H1 (cell line): ENCODE results near the gene LRP8. TPM values are rescaled to one million over a fixed set of nuclear protein-coding genes. Genes with fewer than 3 reads are reported as not detected.

Source experiments
- RFX5 ChIP-seq: IDR thresholded peaks from 2 replicates; pipeline ENCODE4 v1.6.1; 2011; ENCODE audit warnings: low read depth, low read length, improper control_type of control experiment, borderline replicate concordance
- SIX5 ChIP-seq: IDR thresholded peaks from 2 replicates; pipeline ENCODE4 v1.6.1; 2011; ENCODE audit warnings: mild to moderate bottlenecking, low read depth, low read length
- polyA plus RNA-seq, 7 experiments: library from polyadenylated mRNA; depleted of rRNA in 3 of 7; stranded (reverse) in 5 of 7; unstranded in 2 of 7; fragments of >200 nt in 5 of 7; fragments of 200-250 nt in 2 of 7; gene quantifications; 1 replicate in 5 of 7; 2 replicates in 1 of 7; 4 replicates in 1 of 7; pipeline versions ENCODE4 v1.2.1 to v1.2.3, GENCODE V29; 2011 to 2013; ENCODE audit warnings: missing spikeins in 2 of 7, mixed read lengths in 2 of 7
- total RNA-seq: library from RNA; stranded (reverse); fragmentation: NEBNext Ultra II Directional; extraction: Animal tissue kit (Norgen Biotek cat#: 25700); gene quantifications from 2 replicates; pipeline ENCODE4 v1.2.1, GENCODE V29; 2021

The LRP8 gene
- total and polyA plus RNA-seq, 2 of the 8 experiments (the other 6 are each of a cell fraction or from before 2014, with no cell fraction given): 63.2 to 66.4 TPM

GRCh38 chr1:53273526-53273925, 54.3 kb downstream of the LRP8 start (continued):
- TF ChIP-seq SIX5: no peak
- TF ChIP-seq RFX5: no peak
